Kidney epithelial cell (primary cell): ENCODE results near the gene HNRNPAB. TPM values are rescaled to one million over a fixed set of nuclear protein-coding genes. Genes with fewer than 3 reads are reported as not detected.

Experiments
- DNase-seq: peaks from one replicate; pipeline ENCODE4 v3.0.0-alpha.2; 2010; ENCODE audit warnings: low read depth
- H3K27me3 ChIP-seq: 2 replicates; pipeline ENCODE4 v1.6.0; 2011; ENCODE audit warnings: low read length; ENCODE audit not compliant: control insufficient read depth, insufficient read depth
- H3K36me3 ChIP-seq: 2 replicates; pipeline ENCODE4 v1.5.1; 2011; ENCODE audit warnings: low read length; ENCODE audit not compliant: control insufficient read depth, insufficient read depth
- H3K4me3 ChIP-seq: 2 replicates; pipeline ENCODE4 v1.5.1; 2011; ENCODE audit warnings: low read depth, mild to moderate bottlenecking, control low read depth, low read length
- total RNA-seq: library from RNA; depleted of rRNA; stranded (reverse); fragments of >200 nt; gene quantifications from 2 replicates; pipeline ENCODE4 v1.2.3, GENCODE V29; 2015
- TF ChIP-seq, protein P1 (sequence below): IDR thresholded peaks from 2 replicates; pipeline ENCODE4 v1.5.1; 2011; ENCODE audit warnings: mild to moderate bottlenecking, moderate library complexity, low read length, control low read depth, inconsistent platforms; ENCODE audit not compliant: insufficient read depth, poor library complexity, severe bottlenecking

Gene HNRNPAB
- total RNA-seq, 1 donor from 2014 or later = 152 TPM

DNA sequence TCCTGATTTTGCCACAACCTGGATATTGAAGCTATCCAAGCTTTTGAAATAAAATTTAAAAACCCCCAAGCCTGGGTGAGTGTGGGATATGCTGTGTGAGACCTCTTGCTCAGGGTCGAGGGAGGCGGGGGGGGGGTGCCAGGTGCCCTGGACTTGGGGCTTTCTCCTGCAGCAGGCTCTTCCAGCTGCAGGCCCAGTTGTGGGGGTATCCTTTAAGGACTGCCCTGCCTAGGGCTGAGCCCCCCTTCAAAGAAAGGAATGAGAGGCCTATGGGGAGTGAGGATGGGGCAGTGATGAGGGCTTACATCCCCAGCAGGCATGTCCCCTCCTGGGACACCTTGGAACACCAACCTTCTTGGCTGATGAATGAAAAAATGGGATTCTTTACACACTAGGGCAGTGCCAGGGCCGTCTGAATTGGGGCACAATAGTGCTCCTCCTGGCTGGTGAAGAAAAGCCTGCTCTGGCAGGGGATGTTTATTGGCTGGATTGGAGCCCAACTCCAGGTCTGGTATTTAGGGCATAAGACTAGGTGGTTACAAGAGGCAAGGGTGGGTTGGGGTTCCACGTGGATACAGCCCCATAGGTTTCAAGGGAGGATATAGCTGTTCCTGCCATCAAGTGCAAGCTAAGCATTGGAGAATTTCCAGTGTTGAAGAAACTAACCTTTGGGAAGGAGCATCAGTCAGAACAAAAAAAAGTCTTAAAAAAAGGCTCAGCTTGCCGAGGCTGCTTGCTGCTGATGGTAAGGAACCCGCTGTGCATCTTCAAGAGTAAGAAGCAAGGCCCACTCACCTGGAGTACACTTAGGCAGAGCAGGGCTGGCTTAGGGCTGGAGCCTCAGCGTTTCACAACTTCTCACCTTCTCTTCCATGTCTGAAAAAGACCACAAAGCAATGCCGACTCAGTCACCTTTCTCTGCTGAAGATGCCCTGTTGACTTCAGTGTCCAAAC is 7.0 kb downstream of the HNRNPAB start:
- no peaks in the 10 kb centered on the region for H3K27me3 ChIP-seq
- peaks cover 21% of the 10 kb centered on the region for H3K36me3 ChIP-seq
- no peak overlapping the region for H3K4me3 ChIP-seq
- TF ChIP-seq, protein P1, sequence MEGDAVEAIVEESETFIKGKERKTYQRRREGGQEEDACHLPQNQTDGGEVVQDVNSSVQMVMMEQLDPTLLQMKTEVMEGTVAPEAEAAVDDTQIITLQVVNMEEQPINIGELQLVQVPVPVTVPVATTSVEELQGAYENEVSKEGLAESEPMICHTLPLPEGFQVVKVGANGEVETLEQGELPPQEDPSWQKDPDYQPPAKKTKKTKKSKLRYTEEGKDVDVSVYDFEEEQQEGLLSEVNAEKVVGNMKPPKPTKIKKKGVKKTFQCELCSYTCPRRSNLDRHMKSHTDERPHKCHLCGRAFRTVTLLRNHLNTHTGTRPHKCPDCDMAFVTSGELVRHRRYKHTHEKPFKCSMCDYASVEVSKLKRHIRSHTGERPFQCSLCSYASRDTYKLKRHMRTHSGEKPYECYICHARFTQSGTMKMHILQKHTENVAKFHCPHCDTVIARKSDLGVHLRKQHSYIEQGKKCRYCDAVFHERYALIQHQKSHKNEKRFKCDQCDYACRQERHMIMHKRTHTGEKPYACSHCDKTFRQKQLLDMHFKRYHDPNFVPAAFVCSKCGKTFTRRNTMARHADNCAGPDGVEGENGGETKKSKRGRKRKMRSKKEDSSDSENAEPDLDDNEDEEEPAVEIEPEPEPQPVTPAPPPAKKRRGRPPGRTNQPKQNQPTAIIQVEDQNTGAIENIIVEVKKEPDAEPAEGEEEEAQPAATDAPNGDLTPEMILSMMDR = no peak
- DNase-seq = no peak

DNA sequence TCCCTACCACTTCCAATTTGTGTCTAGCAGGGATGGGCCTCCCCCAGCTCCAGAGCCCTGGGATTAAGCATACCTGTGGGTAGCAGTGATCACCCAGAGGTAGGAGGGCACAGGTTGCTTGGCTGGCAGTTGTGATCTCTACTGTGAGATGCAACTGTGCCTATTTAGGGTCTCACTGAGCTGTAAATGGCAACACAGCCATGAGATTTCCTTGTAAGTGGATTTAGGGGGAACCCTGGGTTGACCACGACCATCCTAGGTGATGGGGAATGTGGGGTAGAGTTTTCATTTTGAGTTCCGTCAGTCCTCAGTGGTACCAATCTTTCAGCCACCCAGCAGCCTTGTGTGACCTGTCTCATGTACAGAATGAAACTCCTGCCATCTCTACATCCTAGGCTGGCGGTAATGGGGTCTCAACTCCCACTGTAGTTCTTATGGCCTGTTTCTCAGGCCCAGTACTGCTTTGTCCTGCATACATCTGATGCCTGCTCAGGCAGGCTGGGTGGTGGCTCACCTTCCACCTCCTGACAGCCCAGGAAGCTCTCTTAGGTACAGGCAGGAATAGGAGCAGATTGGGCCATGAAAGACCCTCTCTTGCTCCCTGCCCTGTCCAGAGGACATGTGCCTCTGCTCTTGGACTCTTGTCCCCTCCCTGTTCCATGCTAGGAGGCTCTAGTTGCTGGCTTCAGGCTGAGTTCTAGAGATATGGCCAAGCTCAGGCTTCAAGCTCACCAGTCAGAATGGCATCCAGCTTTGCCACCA is 8.1 kb downstream of the HNRNPAB start:
- Histone ChIP-seq H3K4me3 (no peak overlapping the region), H3K27me3 (no peaks in the 10 kb centered on the region), H3K36me3 (peaks cover 21% of the 10 kb centered on the region)
- no peak for DNase-seq
- TF ChIP-seq, protein P1 = no peak

DNA sequence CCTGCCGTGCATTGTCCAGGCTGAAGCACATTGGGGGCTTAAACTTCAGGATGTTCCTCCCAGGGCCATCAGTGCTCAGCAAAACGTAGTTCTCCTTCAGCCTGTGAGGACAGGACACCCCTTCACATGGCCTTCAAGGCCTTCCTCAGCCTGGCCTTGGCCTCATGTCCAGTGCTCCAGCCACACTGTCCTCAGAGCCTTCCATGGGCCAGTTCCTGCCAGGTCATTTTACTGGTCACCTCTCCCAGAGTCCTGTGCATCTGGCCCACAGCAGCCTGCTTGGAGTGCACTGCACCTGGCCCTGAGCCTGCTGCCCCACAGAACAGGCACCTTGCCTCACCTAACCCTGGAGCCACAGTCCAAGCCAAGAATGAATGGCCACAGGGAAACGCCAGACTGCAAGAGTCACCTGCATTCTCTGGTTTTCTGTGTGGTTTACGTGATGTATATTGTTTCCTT is 8.7 kb downstream of the HNRNPAB start:
- DNase-seq = no peak
- no peak overlapping the region for H3K4me3 ChIP-seq
- H3K27me3 ChIP-seq = no peaks in the 10 kb centered on the region
- peaks cover 18% of the 10 kb centered on the region for H3K36me3 ChIP-seq
- TF ChIP-seq, protein P1 = no peak

DNA sequence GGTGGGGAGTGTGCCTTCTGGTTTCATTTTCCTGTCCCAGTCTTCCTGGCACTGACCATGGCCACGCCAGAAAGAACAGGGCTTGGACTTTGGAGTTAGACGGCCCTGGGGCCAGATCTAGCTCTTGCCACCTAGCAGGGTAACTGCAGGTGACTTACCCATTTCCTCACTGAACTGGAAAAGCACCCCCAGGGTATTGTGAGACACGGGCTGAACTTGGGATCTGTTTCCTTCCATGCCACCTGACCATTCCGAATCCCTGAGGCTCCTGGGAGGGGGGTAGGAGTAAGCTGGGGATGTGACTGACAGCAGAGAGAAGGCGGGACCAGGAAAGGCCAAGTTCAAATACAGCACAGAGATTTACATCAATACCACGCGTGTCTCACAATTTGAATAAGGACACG is 9.4 kb downstream of the HNRNPAB start:
- no peaks in the 10 kb centered on the region for H3K27me3 ChIP-seq
- peaks cover 18% of the 10 kb centered on the region for H3K36me3 ChIP-seq
- TF ChIP-seq, protein P1 = no peak
- no peak overlapping the region for H3K4me3 ChIP-seq
- no peak for DNase-seq

DNA sequence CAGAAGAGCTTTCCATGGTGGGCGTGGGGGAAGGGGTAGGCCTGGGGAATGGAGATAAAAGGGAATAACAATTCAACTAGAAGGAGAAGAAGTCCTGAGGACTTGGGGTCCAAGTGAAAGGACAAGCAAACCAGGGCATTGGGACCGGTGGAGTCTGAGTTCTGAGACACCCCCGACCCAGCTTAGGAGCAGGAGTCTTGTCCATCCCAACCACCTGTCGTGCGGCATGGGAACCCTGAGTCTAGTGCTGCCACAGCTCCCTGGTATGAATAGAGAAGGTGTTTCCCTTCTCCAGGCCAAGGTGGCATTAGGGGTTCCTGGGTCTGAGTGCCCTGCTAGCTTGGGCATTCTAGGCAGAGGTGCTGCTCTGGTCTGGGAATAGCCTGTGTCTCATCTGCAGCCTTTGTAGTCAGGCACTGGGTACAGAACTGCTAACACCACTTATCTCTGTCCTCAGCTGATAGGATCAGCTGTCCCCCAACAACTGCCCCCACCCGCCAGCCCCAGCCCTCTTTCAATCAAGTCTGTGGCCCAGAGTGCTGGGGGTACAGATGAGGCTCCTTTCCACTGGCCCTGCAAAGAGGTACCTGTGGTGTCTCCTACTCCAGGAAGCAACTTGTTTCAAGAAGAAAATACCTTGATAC is 9.9 kb downstream of the HNRNPAB start:
- H3K27me3 ChIP-seq = no peaks in the 10 kb centered on the region
- peaks cover 16% of the 10 kb centered on the region for H3K36me3 ChIP-seq
- H3K4me3 ChIP-seq = no peak overlapping the region
- TF ChIP-seq, protein P1 = no peak
- DNase-seq = no peak
